ENCODE results near the gene SERPINH1. TPM values are rescaled to one million over a fixed set of nuclear protein-coding genes. Genes with fewer than 3 reads are reported as not detected.

The SERPINH1 gene
- total RNA-seq, 1 donor from 2014 or later = 484 TPM

GRCh38 chr11:75555079-75555811, 6.8 kb upstream of the SERPINH1 start:
- TF ChIP-seq CTCF (IDR thresholded peaks at IDR 0.05) = no peak
- peak overlapping the region; percentile 93 for H3K27ac Mint-ChIP-seq (ENCODE audit: unreplicated experiment)
- peak overlapping the region; percentile 45 for H3K4me3 Mint-ChIP-seq (ENCODE audit: unreplicated experiment)
- no peaks in the 10 kb centered on the region for H3K9me3 Mint-ChIP-seq (ENCODE audit: unreplicated experiment)
- no peaks in the 10 kb centered on the region for H3K27me3 Mint-ChIP-seq (ENCODE audit: unreplicated experiment)
- no peaks in the 10 kb centered on the region for H3K36me3 Mint-ChIP-seq (ENCODE audit: unreplicated experiment)
- H3K4me1 Mint-ChIP-seq (ENCODE audit: unreplicated experiment) = peaks cover 53% of the 10 kb centered on the region
- no peak for DNase-seq (ENCODE audit: extremely low spot score, unreplicated experiment)

DNA sequence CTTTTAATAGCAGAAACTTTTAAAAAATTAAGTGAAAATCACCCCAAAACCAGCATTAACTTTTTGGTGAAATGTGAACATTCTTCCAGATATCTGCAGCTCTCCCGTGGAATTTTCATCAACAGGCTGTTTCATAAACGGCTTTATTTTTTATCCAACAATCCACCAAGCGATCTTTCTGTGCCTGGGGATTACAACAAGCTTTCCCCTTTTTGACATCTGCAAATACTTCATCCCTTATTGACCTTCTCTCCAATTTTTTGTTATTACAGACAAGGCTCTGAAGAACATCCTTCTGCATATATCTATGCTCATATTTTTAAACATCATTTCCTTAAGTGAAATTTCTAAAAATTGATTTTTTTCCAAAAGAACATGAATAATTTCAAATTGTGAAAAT, 5.8 kb upstream of the SERPINH1 start:
- no peak for DNase-seq (ENCODE audit: extremely low spot score, unreplicated experiment)
- Mint-ChIP-seq H3K27me3 (ENCODE audit: unreplicated experiment) (no peaks in the 10 kb centered on the region), H3K36me3 (ENCODE audit: unreplicated experiment) (no peaks in the 10 kb centered on the region), H3K9me3 (ENCODE audit: unreplicated experiment) (no peaks in the 10 kb centered on the region), H3K4me3 (ENCODE audit: unreplicated experiment) (no peak overlapping the region), H3K4me1 (ENCODE audit: unreplicated experiment) (peaks cover 60% of the 10 kb centered on the region), H3K27ac (ENCODE audit: unreplicated experiment) (no peak overlapping the region)
- no peak for TF ChIP-seq CTCF (IDR thresholded peaks at IDR 0.05)

GRCh38 chr11:75557666-75558494, 4.2 kb upstream of the SERPINH1 start:
- H3K4me3 Mint-ChIP-seq (ENCODE audit: unreplicated experiment) = peak overlapping the region; percentile 14
- H3K4me1 Mint-ChIP-seq (ENCODE audit: unreplicated experiment) = peaks cover 65% of the 10 kb centered on the region
- no peak for DNase-seq (ENCODE audit: extremely low spot score, unreplicated experiment)
- H3K9me3 Mint-ChIP-seq (ENCODE audit: unreplicated experiment) = no peaks in the 10 kb centered on the region
- no peaks in the 10 kb centered on the region for H3K36me3 Mint-ChIP-seq (ENCODE audit: unreplicated experiment)
- no peaks in the 10 kb centered on the region for H3K27me3 Mint-ChIP-seq (ENCODE audit: unreplicated experiment)
- H3K27ac Mint-ChIP-seq (ENCODE audit: unreplicated experiment) = peak overlapping the region; percentile 98
- TF ChIP-seq CTCF (IDR thresholded peaks at IDR 0.05) = no peak

- Mint-ChIP-seq H3K4me1 (ENCODE audit: unreplicated experiment) (peaks cover 63% of the 10 kb centered on the region), H3K27me3 (ENCODE audit: unreplicated experiment) (no peaks in the 10 kb centered on the region), H3K9me3 (ENCODE audit: unreplicated experiment) (no peaks in the 10 kb centered on the region), H3K4me3 (ENCODE audit: unreplicated experiment) (peak overlapping the region; percentile 38), H3K27ac (ENCODE audit: unreplicated experiment) (peak overlapping the region; percentile 98), H3K36me3 (ENCODE audit: unreplicated experiment) (peaks cover 4% of the 10 kb centered on the region)
- DNase-seq (ENCODE audit: extremely low spot score, unreplicated experiment) = no peak
- no peak for TF ChIP-seq CTCF (IDR thresholded peaks at IDR 0.05)
Measured at GRCh38 chr11:75558939-75559843, 2.9 kb upstream of the SERPINH1 start.
